Natural killer cell treated with Interleukin-12 subunit alpha and Interleukin-12 subunit beta and Interleukin-15 and Interleukin-18, amount 100 ng/mL, for 72 hours (primary cell): ENCODE results near the gene ASIC1. TPM values are rescaled to one million over a fixed set of nuclear protein-coding genes. Genes with fewer than 3 reads are reported as not detected.
A peak's percentile ranks its signal among the peaks of the same experiment; 100 is the strongest.

Source experiments
- ATAC-seq, 2 donors: fragments of 150-1000 bp; cut with Tn5 transposase in 1 of 2; sonication (Bioruptor Pico), chemical (Tn5 transposase) in 1 of 2; 2 replicates each; pipeline ENCODE4 v1.10.0; 2021
- DNase-seq: peaks from one replicate; pipeline ENCODE4 v3.0.0; 2022; ENCODE audit warnings: low spot score
- H3K27ac Mint-ChIP-seq, 2 donors: 1 replicate in 1 of 2; 2 replicates in 1 of 2; pipeline ENCODE4 v1.8.0; 2022; ENCODE audit warnings: mixed read lengths in 2 of 2, mild to moderate bottlenecking in 1 of 2, moderate library complexity in 1 of 2
- H3K27me3 Mint-ChIP-seq, 2 donors: 1 replicate in 1 of 2; 2 replicates in 1 of 2; pipeline ENCODE4 v1.8.0; 2022; ENCODE audit warnings: mixed read lengths in 2 of 2
- H3K36me3 Mint-ChIP-seq: one replicate; pipeline ENCODE4 v1.8.0; 2022; ENCODE audit warnings: mixed read lengths
- H3K4me1 Mint-ChIP-seq, 2 donors: 1 replicate in 1 of 2; 2 replicates in 1 of 2; pipeline ENCODE4 v1.8.0; 2022; ENCODE audit warnings: low read depth in 2 of 2, mixed read lengths in 2 of 2, mild to moderate bottlenecking in 1 of 2
- H3K4me3 Mint-ChIP-seq: one replicate; pipeline ENCODE4 v1.8.0; 2022; ENCODE audit warnings: mixed read lengths
- H3K9me3 Mint-ChIP-seq: 2 replicates; pipeline ENCODE4 v1.8.0; 2022; ENCODE audit warnings: mixed read lengths
- total RNA-seq, 2 donors: library from RNA; stranded (reverse); gene quantifications; one replicate each; pipeline ENCODE4 v1.2.3, GENCODE V29; 2022

Gene ASIC1
- total RNA-seq, 2 donors from 2014 or later, result 0.17 TPM; not detected in 1

DNA sequence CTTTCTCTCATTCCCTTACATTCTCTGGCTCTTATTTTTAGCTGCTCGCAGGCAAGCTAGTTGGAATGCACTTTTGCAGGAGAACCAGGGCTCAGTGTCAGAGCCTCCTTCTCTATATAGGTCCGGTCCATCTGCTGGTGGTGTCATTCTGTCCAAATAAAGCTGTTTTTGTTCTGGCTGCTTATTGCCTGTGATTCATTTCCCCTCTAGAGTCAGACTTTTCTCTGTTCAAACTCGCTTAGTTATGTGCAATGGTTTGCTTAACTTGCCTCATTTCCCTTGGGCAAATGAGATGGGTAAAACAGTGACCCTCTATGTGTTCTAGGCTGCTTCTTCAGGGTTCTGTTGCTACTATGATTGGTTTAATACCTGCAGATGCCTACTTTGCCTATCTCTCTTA lies 30.6 kb downstream of the ASIC1 start:
- ATAC-seq (no peak), DNase-seq (no peak)
- Mint-ChIP-seq H3K4me1 (peaks cover 29 to 37% of the 10 kb centered on the region in 2 donors), H3K36me3 (peaks cover 4% of the 10 kb centered on the region), H3K4me3 (peak overlapping the region; percentile 47), H3K27me3 (no peaks in the 10 kb centered on the region), H3K27ac (peak overlapping the region; percentile 60 to 95), H3K9me3 (no peaks in the 10 kb centered on the region)

DNA sequence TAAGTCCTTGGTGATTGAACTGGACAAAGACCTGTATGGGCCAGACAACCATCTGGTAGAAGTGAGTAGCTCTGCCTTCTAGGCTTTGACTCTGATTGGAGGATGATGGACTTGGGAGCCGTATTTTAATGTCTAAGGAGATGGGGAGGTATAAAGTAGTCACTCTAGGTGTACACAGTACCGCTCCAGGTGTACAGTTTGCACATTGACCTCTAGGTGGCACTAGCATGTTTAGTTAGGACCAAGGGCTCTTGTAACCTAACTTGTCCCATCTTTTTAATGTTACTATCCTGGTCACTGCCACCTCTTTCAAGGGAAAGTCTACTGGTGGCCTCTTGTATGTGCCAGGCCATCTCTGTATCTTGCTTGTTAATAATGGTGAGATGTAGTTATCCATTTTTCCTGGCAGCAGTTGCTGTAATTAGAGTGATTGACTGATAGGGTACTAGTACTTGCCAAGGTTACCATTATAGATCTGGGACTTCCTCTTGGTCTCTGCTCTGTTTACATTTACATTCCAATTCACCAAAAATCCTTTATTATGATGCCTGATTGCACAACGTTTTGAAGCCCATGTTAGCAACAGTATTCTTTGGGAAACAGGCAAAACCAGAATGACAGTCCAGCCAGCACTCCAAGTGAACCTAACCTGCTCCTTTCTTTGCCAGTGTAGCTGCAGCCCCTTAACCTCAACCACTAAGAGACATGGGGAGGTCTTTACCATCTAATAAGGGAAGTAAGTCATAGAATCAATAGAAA lies 31.4 kb downstream of the ASIC1 start:
- ATAC-seq (no peak), DNase-seq (no peak)
- H3K27me3 Mint-ChIP-seq, result no peaks in the 10 kb centered on the region
- no peak overlapping the region for H3K4me3 Mint-ChIP-seq
- H3K9me3 Mint-ChIP-seq, result no peaks in the 10 kb centered on the region
- peaks cover 4% of the 10 kb centered on the region for H3K36me3 Mint-ChIP-seq
- peaks cover 24 to 33% of the 10 kb centered on the region in 2 donors for H3K4me1 Mint-ChIP-seq
- H3K27ac Mint-ChIP-seq, result peak overlapping the region; percentile 60 to 95

GRCh38 chr12:50089730-50090129 lies 32.3 kb downstream of the ASIC1 start:
- Mint-ChIP-seq H3K4me1 (peaks cover 21 to 31% of the 10 kb centered on the region in 2 donors), H3K9me3 (no peaks in the 10 kb centered on the region), H3K27ac (no peak overlapping the region), H3K27me3 (no peaks in the 10 kb centered on the region), H3K36me3 (peaks cover 4% of the 10 kb centered on the region), H3K4me3 (no peak overlapping the region)
- ATAC-seq (no peak), DNase-seq (no peak)

DNA sequence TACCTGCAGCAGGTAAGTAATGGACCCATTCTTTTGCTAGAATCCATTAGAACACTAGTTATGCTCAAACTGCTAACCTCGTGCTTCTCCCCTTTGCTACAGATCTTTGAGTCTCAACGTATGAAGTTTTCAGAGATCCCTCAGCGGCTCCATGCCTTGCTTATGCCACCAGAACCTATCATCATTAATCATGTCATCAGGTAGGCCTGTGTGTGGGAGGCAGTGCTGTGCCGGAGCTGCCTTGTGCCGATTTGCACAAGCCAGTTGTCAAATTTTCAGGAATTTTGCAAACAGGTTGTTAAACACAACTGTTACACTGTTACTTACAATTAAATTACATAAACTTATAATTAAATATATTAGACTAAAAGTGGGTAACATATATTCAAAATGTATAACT lies 33.0 kb downstream of the ASIC1 start:
- H3K27ac Mint-ChIP-seq, result no peak overlapping the region
- peaks cover 9% of the 10 kb centered on the region for H3K36me3 Mint-ChIP-seq
- DNase-seq (no peak), ATAC-seq (no peak)
- no peaks in the 10 kb centered on the region for H3K27me3 Mint-ChIP-seq
- no peak overlapping the region for H3K4me3 Mint-ChIP-seq
- H3K4me1 Mint-ChIP-seq, result peaks cover 19 to 27% of the 10 kb centered on the region in 2 donors
- no peaks in the 10 kb centered on the region for H3K9me3 Mint-ChIP-seq

- H3K4me1 Mint-ChIP-seq, result peaks cover 0 to 4% of the 10 kb centered on the region in 2 donors
- no peak overlapping the region for H3K4me3 Mint-ChIP-seq
- no peak for DNase-seq
- H3K27ac Mint-ChIP-seq, result no peak overlapping the region
- ATAC-seq, result no peak
- H3K27me3 Mint-ChIP-seq, result no peaks in the 10 kb centered on the region
- no peaks in the 10 kb centered on the region for H3K9me3 Mint-ChIP-seq
- H3K36me3 Mint-ChIP-seq, result peaks cover 31% of the 10 kb centered on the region
These were observed 40.6 kb downstream of the ASIC1 start for GRCh38 chr12:50097952-50098351.

DNA sequence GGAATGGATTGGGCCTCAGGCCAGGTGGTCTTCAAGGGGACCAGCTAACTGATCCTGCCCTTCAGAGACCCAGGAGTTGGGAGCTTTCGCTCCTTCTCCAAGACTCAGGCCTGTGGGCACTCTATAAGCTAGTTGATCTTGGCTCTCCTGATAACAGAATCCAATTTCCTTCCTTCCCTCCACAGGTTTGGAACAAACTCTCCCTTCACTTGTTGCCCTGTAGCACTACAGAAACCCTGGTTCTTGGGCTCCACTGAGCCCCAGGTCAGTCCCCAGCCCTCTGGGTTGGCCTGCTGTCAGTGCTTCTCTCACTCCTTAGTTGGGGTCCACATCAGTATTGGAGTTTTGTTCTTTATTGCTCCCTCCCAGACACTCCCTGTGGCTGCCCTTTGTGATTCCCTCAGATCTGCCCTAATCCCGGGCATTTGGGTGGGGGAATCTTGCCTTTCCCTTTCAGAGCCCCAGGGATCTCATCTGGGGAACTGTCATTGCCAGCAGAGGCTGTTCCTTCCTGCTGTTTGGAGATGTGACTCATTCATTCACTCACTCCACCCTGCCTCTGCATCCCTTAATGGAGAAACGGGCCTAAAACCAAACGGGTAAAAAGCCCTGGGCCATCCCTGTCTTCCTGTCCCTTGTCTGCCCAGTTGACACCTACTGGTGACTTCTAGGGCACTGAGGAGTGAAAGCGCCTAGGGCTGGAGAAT lies 42.1 kb downstream of the ASIC1 start:
- Mint-ChIP-seq H3K4me3 (no peak overlapping the region), H3K9me3 (no peaks in the 10 kb centered on the region), H3K4me1 (peaks cover 0 to 4% of the 10 kb centered on the region in 2 donors), H3K27me3 (no peaks in the 10 kb centered on the region), H3K27ac (no peak overlapping the region), H3K36me3 (peaks cover 31% of the 10 kb centered on the region)
- ATAC-seq (no peak), DNase-seq (no peak)

DNA sequence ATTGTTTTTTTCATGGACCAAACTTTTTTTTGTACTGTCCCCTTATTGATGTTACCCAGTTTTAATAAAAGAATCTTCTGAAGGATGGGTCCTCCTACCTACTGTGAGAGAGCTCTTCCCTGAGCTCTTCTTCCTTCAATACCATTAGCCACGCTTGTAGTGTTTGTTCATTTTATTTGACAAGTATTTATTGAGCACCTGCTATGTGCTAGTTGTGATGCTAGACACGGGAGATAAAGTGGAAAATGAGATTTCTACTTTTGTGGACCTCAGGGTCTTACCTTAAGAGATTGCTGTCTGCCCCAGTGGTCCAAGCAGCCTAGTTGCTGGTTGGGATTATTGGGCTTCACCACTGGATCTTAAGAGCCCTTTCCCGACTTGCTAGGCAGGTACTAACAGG lies 43.2 kb downstream of the ASIC1 start:
- DNase-seq (no peak), ATAC-seq (no peak)
- Mint-ChIP-seq H3K4me1 (peaks cover 0 to 4% of the 10 kb centered on the region in 2 donors), H3K27me3 (no peaks in the 10 kb centered on the region), H3K9me3 (no peaks in the 10 kb centered on the region), H3K36me3 (peaks cover 24% of the 10 kb centered on the region), H3K4me3 (no peak overlapping the region), H3K27ac (no peak overlapping the region)

DNA sequence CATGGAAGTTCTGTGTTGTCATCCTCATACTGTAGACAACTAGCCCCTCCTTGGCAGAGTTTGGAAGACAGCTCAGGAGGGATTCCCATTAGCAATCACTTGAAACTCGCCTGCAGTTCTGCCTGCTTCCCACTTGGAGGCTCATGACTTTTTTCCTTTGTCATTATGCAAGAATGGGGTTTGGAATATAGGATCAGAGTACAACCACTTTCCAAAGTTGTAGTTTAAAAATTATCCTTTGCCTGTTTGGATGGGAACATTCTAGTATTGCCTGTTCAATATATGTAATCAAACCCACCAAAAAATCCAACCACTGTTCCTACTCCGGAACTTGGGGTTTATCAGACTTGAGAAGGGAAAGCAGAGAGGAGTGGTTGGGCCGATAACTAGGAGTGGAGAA lies 44.3 kb downstream of the ASIC1 start:
- no peak overlapping the region for H3K27ac Mint-ChIP-seq
- no peaks in the 10 kb centered on the region for H3K9me3 Mint-ChIP-seq
- H3K4me1 Mint-ChIP-seq, result no peaks in the 10 kb centered on the region
- no peak overlapping the region for H3K4me3 Mint-ChIP-seq
- H3K36me3 Mint-ChIP-seq, result peaks cover 13% of the 10 kb centered on the region
- DNase-seq, result no peak
- no peaks in the 10 kb centered on the region for H3K27me3 Mint-ChIP-seq
- no peak for ATAC-seq

DNA sequence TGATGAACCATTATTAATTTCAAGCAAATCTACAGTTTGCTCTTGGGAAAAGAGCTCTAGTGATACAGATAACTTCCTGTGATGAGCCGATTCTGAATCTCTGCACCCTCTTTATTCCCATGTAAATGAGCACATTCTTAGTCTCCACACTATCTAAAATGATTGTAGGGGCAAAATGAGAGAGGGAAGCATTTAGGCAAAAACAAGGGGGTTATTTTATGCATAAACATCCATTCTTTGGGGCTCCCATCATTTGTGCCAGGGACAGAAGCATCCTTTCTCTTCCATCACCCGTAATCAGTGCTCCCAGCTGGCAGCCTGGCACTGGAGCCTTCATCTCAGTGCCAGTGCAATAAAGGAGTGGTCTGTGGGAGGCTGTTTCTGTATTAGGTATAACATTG lies 44.7 kb downstream of the ASIC1 start:
- Mint-ChIP-seq H3K4me3 (no peak overlapping the region), H3K4me1 (no peaks in the 10 kb centered on the region), H3K36me3 (peaks cover 9% of the 10 kb centered on the region), H3K9me3 (no peaks in the 10 kb centered on the region), H3K27ac (no peak overlapping the region), H3K27me3 (no peaks in the 10 kb centered on the region)
- DNase-seq (no peak), ATAC-seq (no peak)

- Mint-ChIP-seq H3K4me3 (no peak overlapping the region), H3K9me3 (no peaks in the 10 kb centered on the region), H3K27ac (no peak overlapping the region), H3K4me1 (no peaks in the 10 kb centered on the region), H3K27me3 (no peaks in the 10 kb centered on the region), H3K36me3 (peaks cover 9% of the 10 kb centered on the region)
- ATAC-seq, result no peak
- DNase-seq, result no peak
These were observed 45.4 kb downstream of the ASIC1 start for GRCh38 chr12:50102646-50103309.

DNA sequence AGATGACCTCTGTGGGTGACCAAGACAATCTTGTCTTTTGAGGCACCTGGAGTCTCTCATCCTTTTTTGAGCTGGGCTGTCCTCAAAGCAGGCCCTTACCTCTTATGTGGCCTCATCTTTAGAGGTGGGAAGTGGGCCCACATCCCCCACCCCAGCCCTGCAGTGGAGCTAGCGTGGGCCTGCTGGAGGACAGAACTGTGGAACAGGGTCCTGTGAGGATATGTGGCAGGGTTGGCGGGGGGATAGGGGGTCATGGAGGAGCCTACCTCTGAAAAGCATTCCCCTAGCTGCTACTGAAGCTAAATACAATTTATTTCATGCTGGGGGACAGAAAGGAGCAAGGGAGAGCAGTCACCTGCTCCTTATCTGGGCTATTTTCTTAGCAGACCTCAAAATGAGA lies 46.0 kb downstream of the ASIC1 start:
- no peak for ATAC-seq
- H3K4me1 Mint-ChIP-seq, result no peaks in the 10 kb centered on the region
- H3K36me3 Mint-ChIP-seq, result peaks cover 9% of the 10 kb centered on the region
- no peaks in the 10 kb centered on the region for H3K27me3 Mint-ChIP-seq
- DNase-seq, result no peak
- no peaks in the 10 kb centered on the region for H3K9me3 Mint-ChIP-seq
- no peak overlapping the region for H3K4me3 Mint-ChIP-seq
- no peak overlapping the region for H3K27ac Mint-ChIP-seq

DNA sequence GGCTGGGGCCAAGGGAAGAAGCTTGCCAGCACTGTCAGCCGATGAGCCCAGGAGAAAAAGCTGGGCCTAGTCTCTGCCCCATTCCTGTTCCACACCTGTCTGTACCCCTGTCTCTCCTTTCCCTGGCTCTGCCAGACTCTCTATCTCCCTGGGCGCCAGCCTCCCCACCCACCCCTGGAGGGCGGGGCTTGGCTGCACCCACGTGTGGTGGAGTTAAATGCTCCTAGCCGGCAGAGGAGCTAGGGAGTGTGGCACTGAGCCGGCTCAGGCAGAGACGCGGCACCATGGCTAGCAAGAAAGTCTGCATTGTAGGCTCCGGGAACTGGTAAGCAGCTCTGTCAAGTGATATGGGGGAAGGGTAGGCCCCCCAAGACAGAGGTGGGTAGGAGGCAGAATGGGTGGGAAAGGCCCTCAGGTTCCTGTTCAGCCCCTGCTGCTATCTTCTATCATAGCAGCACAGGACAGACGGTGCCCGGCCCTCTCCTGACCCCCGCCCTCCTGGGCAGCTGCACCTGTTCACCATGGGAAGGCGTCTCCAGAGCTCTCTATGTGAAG lies 46.4 kb downstream of the ASIC1 start, which contains the start of gene GPD1:
Gene GPD1, plus strand, starts transcription at position 242 of the 555 bp plus-strand sequence. Its CDS starts 43 bp downstream, at position 285.
- ATAC-seq, result no peak
- no peaks in the 10 kb centered on the region for H3K9me3 Mint-ChIP-seq
- no peak within 1 kb of the TSS for H3K27ac Mint-ChIP-seq

DNA sequence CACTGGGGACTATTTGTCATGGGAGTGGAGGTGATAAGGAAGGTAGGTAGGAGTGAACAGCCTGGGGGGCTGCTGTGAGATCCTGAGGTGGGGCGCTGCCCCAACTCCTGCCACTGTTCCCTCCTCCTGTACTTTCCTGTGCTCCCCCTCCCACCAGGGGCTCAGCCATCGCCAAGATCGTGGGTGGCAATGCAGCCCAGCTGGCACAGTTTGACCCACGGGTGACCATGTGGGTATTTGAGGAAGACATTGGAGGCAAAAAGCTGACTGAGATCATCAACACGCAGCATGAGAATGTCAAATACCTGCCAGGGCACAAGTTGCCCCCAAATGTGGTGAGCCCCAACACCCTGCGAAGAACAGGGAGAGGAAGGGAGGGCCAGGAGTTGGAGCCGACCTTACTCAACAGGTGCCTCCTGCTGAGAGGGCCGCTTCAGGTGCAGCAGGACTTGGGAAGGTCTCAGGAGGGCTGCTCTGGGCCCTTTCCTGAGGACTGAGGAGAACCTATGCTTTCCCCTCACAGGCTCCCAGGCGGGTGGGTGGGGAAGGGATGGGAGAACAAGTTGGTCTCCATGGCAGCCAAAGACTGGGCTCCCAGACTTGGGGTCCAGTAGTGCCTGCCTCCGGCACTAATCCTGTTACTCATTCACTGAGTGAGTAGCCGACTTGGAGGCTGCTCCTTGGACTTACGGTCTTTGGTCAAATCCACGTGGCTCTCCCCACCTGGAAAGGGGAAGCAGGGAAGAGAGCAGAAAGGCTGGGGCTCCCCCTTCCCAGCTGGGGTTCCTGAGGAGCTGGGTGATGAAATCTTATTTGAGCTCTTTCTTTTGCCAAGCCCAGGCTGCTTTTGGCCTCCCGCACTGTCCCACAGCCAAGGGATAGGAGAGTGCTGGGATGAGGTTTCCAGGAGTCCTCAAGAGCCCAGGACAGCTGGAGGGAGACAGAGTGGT lies 47.3 kb downstream of the ASIC1 start:
- H3K36me3 Mint-ChIP-seq, result peaks cover 3% of the 10 kb centered on the region
- H3K9me3 Mint-ChIP-seq, result no peaks in the 10 kb centered on the region
- H3K27me3 Mint-ChIP-seq, result no peaks in the 10 kb centered on the region
- H3K27ac Mint-ChIP-seq, result no peak overlapping the region
- no peak overlapping the region for H3K4me3 Mint-ChIP-seq
- H3K4me1 Mint-ChIP-seq, result no peaks in the 10 kb centered on the region
- DNase-seq, result no peak
- no peak for ATAC-seq

More for the DNA sequence above, 46.4 kb downstream of the ASIC1 start, which contains the start of gene GPD1:
- no peak for DNase-seq
- Mint-ChIP-seq H3K27me3 (no peaks in the 10 kb centered on the region), H3K4me1 (no peaks in the 10 kb centered on the region), H3K4me3 (no peak within 1 kb of the TSS), H3K36me3 (peaks cover 9% of the 10 kb centered on the region)
